ENCODE measurements around the gene TARP.

The TARP gene

DNA sequence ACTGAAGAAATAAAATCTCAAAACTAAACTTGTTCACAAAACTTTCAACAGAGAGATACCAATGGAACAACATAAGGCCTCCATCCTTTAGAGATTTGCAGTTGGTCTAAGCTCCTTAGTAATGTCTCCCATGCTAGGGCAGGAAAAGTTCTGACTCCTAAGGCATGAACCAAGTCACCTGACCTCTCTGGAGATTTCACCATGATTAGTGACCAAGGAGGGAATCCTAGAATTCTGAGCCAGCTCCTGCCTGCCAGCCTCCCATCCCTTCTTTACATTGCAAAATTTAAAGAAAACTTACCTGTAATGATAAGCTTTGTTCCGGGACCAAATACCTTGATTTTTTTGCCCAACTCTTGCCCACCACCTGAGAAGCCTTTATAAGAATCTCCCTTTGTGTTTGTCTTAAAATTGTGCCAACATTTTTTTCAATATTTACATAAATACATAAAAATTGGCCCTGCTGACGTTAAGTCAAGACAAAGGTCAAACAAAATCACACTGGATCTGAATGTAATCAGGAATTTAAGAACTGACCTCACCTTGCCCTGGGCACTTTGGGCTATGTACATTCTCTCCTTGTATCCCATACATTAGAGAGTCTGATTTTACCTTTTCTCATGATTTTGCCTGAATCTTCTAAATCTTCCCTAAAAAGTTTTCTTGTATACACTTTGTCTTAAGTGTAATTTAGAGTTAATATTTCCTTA is at the start of gene TARP:
Gene TARP, minus strand, starts transcription at position 351 of the 710 bp plus-strand sequence.
- H3K27ac Mint-ChIP-seq (ENCODE audit: unreplicated experiment), result no peak within 1 kb of the TSS
- no peak for DNase-seq (ENCODE audit: low read depth, low spot score)
- peaks cover 9% of the 10 kb centered on the region for H3K4me1 Mint-ChIP-seq
- H3K27me3 Mint-ChIP-seq (ENCODE audit: low read depth), result no peaks in the 10 kb centered on the region
- H3K4me3 Mint-ChIP-seq, result no peak within 1 kb of the TSS
- no peaks in the 10 kb centered on the region for H3K9me3 Mint-ChIP-seq
- TF ChIP-seq, protein P1, sequence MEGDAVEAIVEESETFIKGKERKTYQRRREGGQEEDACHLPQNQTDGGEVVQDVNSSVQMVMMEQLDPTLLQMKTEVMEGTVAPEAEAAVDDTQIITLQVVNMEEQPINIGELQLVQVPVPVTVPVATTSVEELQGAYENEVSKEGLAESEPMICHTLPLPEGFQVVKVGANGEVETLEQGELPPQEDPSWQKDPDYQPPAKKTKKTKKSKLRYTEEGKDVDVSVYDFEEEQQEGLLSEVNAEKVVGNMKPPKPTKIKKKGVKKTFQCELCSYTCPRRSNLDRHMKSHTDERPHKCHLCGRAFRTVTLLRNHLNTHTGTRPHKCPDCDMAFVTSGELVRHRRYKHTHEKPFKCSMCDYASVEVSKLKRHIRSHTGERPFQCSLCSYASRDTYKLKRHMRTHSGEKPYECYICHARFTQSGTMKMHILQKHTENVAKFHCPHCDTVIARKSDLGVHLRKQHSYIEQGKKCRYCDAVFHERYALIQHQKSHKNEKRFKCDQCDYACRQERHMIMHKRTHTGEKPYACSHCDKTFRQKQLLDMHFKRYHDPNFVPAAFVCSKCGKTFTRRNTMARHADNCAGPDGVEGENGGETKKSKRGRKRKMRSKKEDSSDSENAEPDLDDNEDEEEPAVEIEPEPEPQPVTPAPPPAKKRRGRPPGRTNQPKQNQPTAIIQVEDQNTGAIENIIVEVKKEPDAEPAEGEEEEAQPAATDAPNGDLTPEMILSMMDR (conservative IDR thresholded peaks at IDR 0.05), result no peak
- H3K36me3 Mint-ChIP-seq (ENCODE audit: low read depth), result no peaks in the 10 kb centered on the region

DNA sequence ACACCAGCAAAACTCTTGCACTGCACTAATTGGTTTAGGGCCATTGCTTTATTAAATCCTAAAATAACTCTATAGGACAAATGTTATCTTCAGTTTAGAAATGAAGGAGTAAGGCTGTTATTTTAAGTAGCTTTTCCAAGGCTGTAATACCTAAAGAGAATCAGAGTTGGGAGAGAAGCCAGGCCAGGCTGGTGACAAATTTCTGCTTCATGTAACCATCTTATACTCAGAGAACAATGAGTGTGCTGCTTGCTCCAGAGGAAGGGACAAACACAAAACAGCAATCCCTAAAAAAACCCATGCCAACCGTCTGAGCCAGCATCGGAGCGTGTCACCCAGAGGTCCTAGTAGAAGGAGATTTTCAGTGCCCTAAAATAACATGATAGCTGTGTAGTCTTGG is 49.7 kb upstream of the TARP start:
- no peaks in the 10 kb centered on the region for H3K9me3 Mint-ChIP-seq

DNA sequence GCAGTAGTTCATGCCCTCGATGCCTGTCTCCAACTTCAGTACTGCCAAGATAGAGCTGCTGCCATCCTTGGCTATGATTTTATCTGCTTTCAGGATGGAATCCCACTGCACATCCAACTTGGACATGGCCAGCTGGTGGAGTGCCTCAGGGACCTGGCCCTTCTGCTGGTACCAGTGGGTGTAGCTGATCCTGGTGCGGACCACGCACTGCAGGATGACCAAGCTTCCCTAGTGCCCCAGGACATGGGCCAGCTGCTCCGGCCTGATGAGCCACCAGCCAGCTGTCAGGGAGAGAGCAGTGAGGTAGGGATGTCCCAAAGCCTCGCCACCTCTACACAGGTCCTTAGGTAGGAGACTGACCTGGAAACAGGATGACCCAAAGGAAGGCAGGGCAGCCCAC is 49.0 kb upstream of the TARP start:
- no peaks in the 10 kb centered on the region for H3K4me1 Mint-ChIP-seq

More for the DNA sequence above, 49.7 kb upstream of the TARP start:
- DNase-seq (ENCODE audit: low read depth, low spot score), result no peak
- Mint-ChIP-seq H3K4me1 (no peaks in the 10 kb centered on the region), H3K27me3 (ENCODE audit: low read depth) (no peaks in the 10 kb centered on the region), H3K27ac (ENCODE audit: unreplicated experiment) (no peak overlapping the region), H3K36me3 (ENCODE audit: low read depth) (no peaks in the 10 kb centered on the region), H3K4me3 (no peak overlapping the region)
- TF ChIP-seq, protein P1 (conservative IDR thresholded peaks at IDR 0.05), result no peak

DNA sequence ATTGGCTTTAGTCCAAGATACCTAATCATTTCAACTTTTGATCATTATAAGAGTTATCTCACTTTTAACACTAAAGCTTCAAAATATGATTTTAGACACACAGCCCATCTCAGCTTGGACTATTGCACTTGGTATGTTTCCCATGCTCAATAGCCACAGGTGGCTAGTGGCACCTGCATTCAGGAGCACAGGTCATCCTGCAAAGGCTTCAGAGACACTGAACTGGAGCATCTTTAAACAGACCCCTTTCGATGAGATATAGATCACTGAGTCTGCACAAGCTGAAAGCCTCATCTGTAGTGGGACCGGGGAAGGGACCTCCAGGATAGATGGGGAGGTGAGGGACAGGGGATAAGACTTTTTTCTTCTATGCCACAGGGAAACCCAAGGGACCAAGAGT is 48.5 kb upstream of the TARP start:
- Mint-ChIP-seq H3K27ac (ENCODE audit: unreplicated experiment) (no peak overlapping the region), H3K9me3 (no peaks in the 10 kb centered on the region), H3K4me1 (no peaks in the 10 kb centered on the region), H3K36me3 (ENCODE audit: low read depth) (no peaks in the 10 kb centered on the region), H3K27me3 (ENCODE audit: low read depth) (no peaks in the 10 kb centered on the region), H3K4me3 (no peak overlapping the region)
- no peak for DNase-seq (ENCODE audit: low read depth, low spot score)
- TF ChIP-seq, protein P1 (conservative IDR thresholded peaks at IDR 0.05), result no peak

More for the DNA sequence above, 49.0 kb upstream of the TARP start:
- no peak for DNase-seq (ENCODE audit: low read depth, low spot score)
- H3K27ac Mint-ChIP-seq (ENCODE audit: unreplicated experiment), result no peak overlapping the region
- H3K9me3 Mint-ChIP-seq, result no peaks in the 10 kb centered on the region
- H3K4me3 Mint-ChIP-seq, result no peak overlapping the region
- no peaks in the 10 kb centered on the region for H3K27me3 Mint-ChIP-seq (ENCODE audit: low read depth)
- TF ChIP-seq, protein P1 (conservative IDR thresholded peaks at IDR 0.05), result no peak
- no peaks in the 10 kb centered on the region for H3K36me3 Mint-ChIP-seq (ENCODE audit: low read depth)

DNA sequence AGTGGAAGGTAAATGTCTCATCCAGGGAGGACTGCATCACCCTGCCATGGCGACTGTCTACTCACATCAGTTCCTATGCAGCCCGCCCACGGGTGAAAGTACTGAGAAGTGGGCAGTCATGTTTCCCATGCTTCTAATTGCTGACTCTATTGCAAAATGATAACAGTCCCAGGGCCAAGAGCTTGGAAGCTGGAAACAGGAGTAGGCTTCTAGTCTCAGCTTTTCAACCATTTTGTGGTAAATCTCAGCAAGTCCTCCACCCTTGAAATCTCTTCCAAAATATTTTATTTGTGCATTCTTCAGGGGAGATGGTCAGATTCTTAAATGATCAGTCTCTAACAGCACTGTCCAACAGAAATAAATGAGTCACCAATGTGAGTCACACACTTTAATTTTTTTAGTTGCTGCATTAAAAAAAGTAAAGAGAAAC is 48.1 kb upstream of the TARP start:
- Mint-ChIP-seq H3K36me3 (ENCODE audit: low read depth) (no peaks in the 10 kb centered on the region), H3K9me3 (no peaks in the 10 kb centered on the region), H3K27ac (ENCODE audit: unreplicated experiment) (no peak overlapping the region), H3K4me3 (no peak overlapping the region), H3K27me3 (ENCODE audit: low read depth) (no peaks in the 10 kb centered on the region), H3K4me1 (no peaks in the 10 kb centered on the region)
- DNase-seq (ENCODE audit: low read depth, low spot score), result no peak
- TF ChIP-seq, protein P1 (conservative IDR thresholded peaks at IDR 0.05), result no peak

Measured in neural crest cell (in vitro differentiated cells).